Mucosa of rectum (tissue), 2 donors: ENCODE measurements around the gene THAP4.

ENCODE experiments used
- H3K27ac ChIP-seq, 2 donors: one replicate each; pipeline ENCODE4 v1.7.0; 2013; ENCODE audit warnings: inconsistent platforms in 2 of 2, low read depth in 2 of 2, low read length in 2 of 2
- H3K27me3 ChIP-seq, 2 donors: one replicate each; pipeline ENCODE4 v1.7.0; 2013; ENCODE audit warnings: low read length in 2 of 2; ENCODE audit not compliant: control insufficient read depth in 2 of 2, insufficient read depth in 2 of 2
- H3K36me3 ChIP-seq, 2 donors: one replicate each; pipeline ENCODE4 v1.7.0; 2013; ENCODE audit warnings: low read length in 2 of 2; ENCODE audit not compliant: control insufficient read depth in 2 of 2, insufficient read depth in 2 of 2
- H3K4me1 ChIP-seq, 2 donors: one replicate each; pipeline ENCODE4 v1.7.0; 2013; ENCODE audit warnings: low read length in 2 of 2, mild to moderate bottlenecking in 1 of 2; ENCODE audit not compliant: control insufficient read depth in 2 of 2, insufficient read depth in 2 of 2
- H3K4me3 ChIP-seq, 2 donors: one replicate each; pipeline ENCODE4 v1.7.0; 2013; ENCODE audit warnings: low read length in 2 of 2
- H3K9ac ChIP-seq, 2 donors: one replicate each; pipeline ENCODE4 v1.7.0; 2013; ENCODE audit warnings: low read length in 2 of 2, low read depth in 1 of 2, mild to moderate bottlenecking in 1 of 2
- H3K9me3 ChIP-seq, 2 donors: one replicate each; pipeline ENCODE4 v1.7.0; 2013; ENCODE audit warnings: low read length in 2 of 2; ENCODE audit not compliant: control insufficient read depth in 2 of 2
- donor health status: healthy.
- donor health status: Normal muscosa, but diverticular disease.

The THAP4 gene

DNA sequence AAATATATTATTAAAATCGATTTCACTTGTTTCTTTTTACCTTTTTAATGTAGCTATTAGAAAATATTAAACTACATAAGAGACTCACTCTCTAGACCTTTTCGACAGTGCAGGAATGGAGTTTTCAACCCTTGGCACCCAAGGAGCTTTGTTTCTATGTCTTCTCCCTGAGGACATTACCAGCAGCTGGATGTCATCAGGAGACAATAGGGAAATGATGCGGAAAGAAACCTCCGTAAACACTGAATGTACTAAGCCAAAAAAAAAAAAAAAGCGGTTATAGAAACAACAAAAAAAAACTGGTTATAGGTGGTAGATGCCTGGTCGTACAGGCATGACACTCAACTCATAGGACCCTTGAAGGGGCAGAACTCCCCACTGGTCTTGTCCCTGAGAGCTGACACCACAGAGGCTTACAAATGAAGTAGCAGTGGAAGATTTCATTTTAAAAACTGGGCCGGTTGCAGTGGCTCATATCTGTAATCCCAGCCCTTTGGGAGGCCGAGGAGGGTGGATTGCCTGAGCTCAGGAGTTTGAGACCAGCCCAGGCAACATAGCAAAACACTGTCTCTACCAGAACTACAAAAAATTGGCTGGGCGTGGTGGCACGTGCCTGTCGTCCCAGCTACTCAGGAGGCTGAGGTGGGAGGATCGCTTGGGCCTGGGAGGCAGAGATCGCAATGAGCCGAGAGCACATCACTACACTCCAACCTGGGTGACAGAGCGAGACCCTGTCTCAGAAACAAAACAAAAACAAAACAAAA is 23.8 kb downstream of the THAP4 start:
- Histone ChIP-seq H3K36me3 (peaks cover 0 to 10% of the 10 kb centered on the region in 2 donors), H3K9ac (no peak overlapping the region), H3K27ac (no peak overlapping the region), H3K9me3 (no peaks in the 10 kb centered on the region), H3K4me1 (peaks cover 18 to 25% of the 10 kb centered on the region in 2 donors), H3K4me3 (no peak overlapping the region), H3K27me3 (no peaks in the 10 kb centered on the region)

DNA sequence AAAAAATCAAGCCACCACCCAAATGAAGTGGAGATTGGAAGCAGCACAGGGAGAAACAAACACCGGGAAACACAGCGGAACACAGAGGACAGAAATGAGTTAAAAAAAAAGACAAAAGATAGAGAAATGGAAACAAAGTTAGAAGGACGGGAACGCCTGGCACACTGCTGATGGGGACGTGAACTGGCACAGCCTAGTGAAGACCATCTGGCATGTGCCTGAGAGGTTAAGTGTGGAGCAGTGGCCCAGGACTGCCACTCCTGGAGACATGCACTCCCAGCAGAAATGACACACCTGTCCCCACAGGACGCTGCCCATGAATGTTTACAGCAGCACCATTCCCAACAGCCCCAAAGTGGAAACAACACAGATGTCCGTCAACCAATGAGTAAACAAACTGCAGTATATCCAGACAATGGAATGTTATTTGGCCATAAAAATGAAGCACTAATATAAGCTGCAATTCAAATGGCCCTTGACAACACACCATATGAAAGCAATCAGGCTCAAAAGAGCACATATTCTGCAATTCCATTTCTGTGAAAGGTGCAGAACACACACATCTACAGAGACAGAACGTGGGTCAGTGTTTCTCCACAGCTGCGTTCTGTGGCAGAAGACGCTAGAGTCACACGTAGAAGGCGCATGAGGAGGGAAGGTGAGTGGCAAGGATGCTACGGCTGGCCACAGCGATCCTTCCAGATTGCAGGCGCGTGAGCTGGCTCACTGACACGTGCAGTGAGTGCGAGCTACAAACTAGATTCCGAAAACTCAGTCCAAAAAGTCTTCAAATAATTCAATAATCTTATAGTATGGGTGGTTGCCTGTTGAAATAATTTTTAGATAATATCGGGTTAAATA is 24.6 kb downstream of the THAP4 start:
- Histone ChIP-seq H3K27me3 (no peaks in the 10 kb centered on the region), H3K4me3 (no peak overlapping the region), H3K9me3 (no peaks in the 10 kb centered on the region), H3K36me3 (peaks cover 0 to 10% of the 10 kb centered on the region in 2 donors), H3K4me1 (peaks cover 14 to 23% of the 10 kb centered on the region in 2 donors), H3K9ac (no peak overlapping the region), H3K27ac (peak overlapping the region in 1 of 2 donors; percentile 18)

DNA sequence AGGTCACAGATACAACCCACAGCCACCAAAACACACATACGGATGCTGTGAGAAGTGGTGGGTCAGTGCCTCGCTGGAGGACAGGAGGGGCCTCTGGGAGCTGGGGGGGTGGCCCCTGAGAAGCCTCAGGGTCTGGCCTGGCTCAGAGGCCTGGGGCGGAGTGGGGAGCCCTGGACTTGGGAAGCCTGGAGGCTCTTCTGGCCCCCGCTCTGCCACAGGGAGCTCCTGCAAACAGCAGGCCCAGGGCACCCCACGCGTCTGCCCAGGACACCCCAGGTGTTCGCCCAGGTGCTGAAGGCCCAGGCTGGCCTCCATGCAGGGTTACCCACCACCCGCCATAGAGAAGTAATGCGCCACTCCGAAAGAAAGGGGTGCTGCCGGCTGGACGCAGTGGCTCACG is 25.9 kb downstream of the THAP4 start:
- H3K27me3 ChIP-seq: no peaks in the 10 kb centered on the region
- peak overlapping the region in 1 of 2 donors; percentile 72 for H3K27ac ChIP-seq
- peak overlapping the region in 1 of 2 donors; percentile 76 for H3K9ac ChIP-seq
- peaks cover 9 to 18% of the 10 kb centered on the region in 2 donors for H3K4me1 ChIP-seq
- no peaks in the 10 kb centered on the region for H3K9me3 ChIP-seq
- no peak overlapping the region for H3K4me3 ChIP-seq
- peaks cover 2 to 21% of the 10 kb centered on the region in 2 donors for H3K36me3 ChIP-seq

DNA sequence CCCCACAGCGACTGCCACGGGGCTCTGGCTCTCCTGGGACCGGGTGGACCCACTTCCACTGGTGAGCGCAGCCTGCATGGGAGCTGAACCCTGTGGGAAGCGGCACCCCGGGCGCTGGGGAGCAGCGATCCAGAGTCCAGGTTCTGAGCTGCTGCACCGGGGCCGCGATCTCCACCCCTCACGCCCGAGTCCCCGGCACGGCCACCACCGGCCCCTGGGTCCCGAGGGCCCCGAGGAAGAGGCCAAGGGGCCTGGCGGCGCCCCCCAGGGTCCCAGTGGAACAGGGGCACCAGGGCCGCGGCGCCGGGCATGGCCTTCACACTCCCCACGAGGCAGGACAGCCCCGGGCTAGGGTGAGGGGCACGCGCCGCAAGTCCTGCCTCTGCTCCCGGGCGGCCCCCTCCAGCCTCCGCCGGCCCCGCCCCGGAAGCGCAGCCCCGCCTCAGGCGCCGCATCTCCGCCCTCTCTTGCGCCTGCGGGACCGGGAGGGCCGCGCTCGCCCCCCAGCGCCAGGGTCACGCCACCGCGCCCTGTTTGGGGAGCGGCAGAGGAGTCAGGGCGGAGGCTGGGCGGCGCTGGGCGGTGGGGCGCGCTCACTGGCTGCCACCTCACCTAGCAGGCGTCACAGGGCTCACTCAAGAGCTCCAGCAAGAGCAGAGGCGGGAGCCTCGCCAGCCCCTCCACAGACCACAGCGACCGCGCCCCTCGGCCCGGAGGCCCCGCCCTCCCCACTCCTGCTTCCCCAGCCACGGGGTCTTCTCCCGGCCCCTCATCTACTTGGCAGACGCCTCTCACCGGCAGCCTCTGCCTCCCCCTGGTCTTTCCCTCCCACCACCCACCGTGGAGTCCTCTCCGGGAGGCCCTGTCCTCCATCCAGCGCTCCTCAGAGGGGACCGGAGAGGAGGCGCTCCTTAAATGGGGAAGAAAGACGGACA is 26.8 kb downstream of the THAP4 start:
- Histone ChIP-seq H3K27ac (peak overlapping the region; percentile 70 to 72), H3K9me3 (no peaks in the 10 kb centered on the region), H3K4me3 (peak overlapping the region; percentile 53 to 73), H3K27me3 (no peaks in the 10 kb centered on the region), H3K36me3 (peaks cover 7 to 26% of the 10 kb centered on the region in 2 donors), H3K4me1 (peaks cover 9 to 18% of the 10 kb centered on the region in 2 donors), H3K9ac (peak overlapping the region; percentile 74 to 76)

DNA sequence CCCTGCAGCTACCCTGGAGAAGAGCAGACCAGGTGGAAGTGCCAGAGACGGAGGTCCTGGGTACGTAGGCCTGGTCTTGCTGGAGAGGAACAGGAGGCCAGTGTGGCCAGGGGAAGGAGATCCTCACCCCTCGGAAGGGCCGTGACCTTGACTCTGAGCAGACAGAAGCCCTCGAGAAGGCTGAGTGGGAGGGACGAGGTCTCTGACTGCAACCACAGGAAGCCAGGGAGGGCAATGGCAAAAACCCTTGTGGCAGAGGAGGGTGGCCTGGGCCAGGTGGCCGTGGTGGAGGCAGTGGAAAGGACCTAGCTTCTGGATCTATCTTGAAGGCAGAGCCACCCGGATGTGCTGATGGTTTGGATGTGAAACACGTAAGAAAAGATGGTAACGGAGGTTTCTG is 28.1 kb downstream of the THAP4 start:
- peaks cover 9 to 18% of the 10 kb centered on the region in 2 donors for H3K4me1 ChIP-seq
- no peaks in the 10 kb centered on the region for H3K9me3 ChIP-seq
- H3K27me3 ChIP-seq: no peaks in the 10 kb centered on the region
- no peak overlapping the region for H3K27ac ChIP-seq
- H3K36me3 ChIP-seq: peaks cover 10 to 28% of the 10 kb centered on the region in 2 donors
- H3K4me3 ChIP-seq: no peak overlapping the region
- H3K9ac ChIP-seq: no peak overlapping the region

DNA sequence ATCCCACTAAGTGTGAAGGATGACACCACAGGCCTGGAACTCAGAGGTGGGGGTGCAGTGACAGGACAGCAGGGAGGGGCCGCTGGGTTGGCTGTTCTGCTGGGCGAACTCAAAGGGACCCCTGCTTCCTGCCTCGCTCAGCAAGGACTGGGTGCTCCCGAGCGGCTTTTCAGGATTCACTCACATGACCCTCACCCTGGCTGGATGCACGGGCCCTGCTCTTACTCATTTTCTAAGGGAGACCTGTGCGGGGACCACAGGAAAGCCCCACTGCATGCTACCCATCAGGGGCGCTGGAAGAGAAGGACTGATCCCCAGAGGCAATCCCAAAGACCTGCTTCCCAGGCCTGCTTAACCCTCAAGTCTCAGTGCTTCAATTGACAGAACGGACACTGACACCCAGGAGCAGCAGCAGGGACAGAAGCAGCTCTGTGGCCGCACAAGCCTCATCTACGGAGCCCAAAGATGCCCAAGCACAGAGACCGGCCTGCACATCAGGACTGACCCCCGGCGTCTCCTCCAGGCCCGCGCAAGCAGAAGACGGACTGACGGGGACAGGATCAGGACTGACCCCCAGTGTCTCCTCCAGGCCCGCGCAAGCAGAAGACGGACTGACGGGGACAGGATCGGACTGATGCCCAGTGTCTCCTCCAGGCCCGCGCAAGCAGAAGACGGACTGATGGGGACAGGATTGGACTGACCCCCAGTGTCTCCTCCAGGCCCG is 29.6 kb downstream of the THAP4 start:
- Histone ChIP-seq H3K9me3 (no peaks in the 10 kb centered on the region), H3K4me3 (no peak overlapping the region), H3K36me3 (peaks cover 13 to 31% of the 10 kb centered on the region in 2 donors), H3K27me3 (no peaks in the 10 kb centered on the region), H3K9ac (no peak overlapping the region), H3K4me1 (peaks cover 9 to 16% of the 10 kb centered on the region in 2 donors), H3K27ac (no peak overlapping the region)

DNA sequence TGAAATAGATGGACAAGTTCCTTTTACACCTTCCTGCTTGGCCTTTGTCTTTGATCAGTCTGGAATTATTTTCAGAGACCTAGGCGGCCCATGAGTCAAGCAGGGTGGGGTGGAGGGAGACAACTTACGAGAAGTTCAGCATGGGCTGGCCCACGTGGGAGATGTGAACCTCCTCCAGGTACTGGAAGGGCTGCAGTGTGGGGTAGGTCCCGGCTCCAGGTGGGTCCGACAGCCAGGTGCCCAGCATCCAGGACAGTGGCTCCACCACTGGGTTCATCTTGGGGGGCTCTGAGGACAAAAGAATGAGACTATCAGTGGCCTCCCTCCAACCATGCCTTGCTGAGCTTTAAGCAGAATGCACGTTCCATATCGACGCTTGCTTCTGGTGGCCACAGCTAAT is 30.8 kb downstream of the THAP4 start:
- H3K36me3 ChIP-seq: peaks cover 21 to 39% of the 10 kb centered on the region in 2 donors
- H3K4me3 ChIP-seq: no peak overlapping the region
- H3K9me3 ChIP-seq: no peaks in the 10 kb centered on the region
- no peak overlapping the region for H3K27ac ChIP-seq
- H3K4me1 ChIP-seq: peaks cover 8 to 16% of the 10 kb centered on the region in 2 donors
- H3K9ac ChIP-seq: no peak overlapping the region
- H3K27me3 ChIP-seq: no peaks in the 10 kb centered on the region

DNA sequence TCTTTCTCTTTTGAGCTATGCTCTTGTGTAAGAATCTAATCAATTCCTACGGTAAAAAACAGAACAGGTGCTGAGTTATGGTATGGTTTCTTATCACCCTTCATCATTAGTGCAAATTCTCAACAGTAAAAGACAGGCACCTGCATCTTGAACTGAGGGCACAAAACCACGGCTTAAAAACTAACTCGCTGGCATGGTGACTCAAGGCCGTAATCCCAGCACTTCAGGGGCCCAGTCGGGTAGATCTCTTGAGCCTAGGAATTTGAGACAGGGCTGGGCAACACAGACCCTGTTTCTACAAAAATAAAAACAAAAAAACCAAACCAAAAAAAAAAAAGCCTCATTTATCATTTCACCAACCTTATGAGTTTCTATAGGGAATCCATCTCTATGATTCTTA is 33.3 kb downstream of the THAP4 start:
- H3K27ac ChIP-seq: no peak overlapping the region
- H3K27me3 ChIP-seq: no peaks in the 10 kb centered on the region
- no peak overlapping the region for H3K4me3 ChIP-seq
- no peaks in the 10 kb centered on the region for H3K4me1 ChIP-seq
- no peaks in the 10 kb centered on the region for H3K9me3 ChIP-seq
- H3K9ac ChIP-seq: no peak overlapping the region
- peaks cover 31 to 49% of the 10 kb centered on the region in 2 donors for H3K36me3 ChIP-seq

DNA sequence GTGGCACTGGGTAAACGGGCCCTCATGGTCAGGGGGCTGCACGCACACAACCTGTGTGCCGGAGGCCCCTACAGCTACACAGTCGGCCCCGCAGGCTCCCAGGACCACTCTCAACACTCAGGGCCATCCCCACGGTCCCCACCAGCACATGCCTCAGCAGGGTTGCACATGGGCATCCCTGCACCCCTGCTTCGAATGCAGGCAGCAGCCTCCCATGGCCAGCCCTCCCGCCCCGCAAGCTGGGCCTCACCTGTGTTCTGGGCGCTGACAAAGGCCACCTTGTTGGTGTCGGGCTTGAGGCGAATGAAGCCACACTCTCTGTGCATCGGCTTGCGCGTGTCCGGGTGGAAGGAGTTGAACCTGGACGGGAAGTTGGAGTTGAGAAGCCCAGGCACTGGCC is 34.2 kb downstream of the THAP4 start:
- Histone ChIP-seq H3K9me3 (no peaks in the 10 kb centered on the region), H3K4me1 (no peaks in the 10 kb centered on the region), H3K27ac (no peak overlapping the region), H3K4me3 (no peak overlapping the region), H3K9ac (no peak overlapping the region), H3K36me3 (peaks cover 31 to 45% of the 10 kb centered on the region in 2 donors), H3K27me3 (no peaks in the 10 kb centered on the region)
